Stimulated activated CD4-positive, alpha-beta T cell treated with anti-CD3 and anti-CD28 coated beads, Interleukin-12 subunit alpha, Interleukin-12 subunit beta, amount 100 ng/mL, for 4 hours (primary cell): ENCODE results near the gene FTO.

Source experiments
- DNase-seq: peaks from one replicate; pipeline ENCODE4 v3.0.0-alpha.2; 2020

The FTO gene

GRCh38 chr16:53946746-53947386, 242.9 kb downstream of the FTO start:
- no peak for DNase-seq

GRCh38 chr16:53947642-53948041, 243.7 kb downstream of the FTO start:
- no peak for DNase-seq

DNA sequence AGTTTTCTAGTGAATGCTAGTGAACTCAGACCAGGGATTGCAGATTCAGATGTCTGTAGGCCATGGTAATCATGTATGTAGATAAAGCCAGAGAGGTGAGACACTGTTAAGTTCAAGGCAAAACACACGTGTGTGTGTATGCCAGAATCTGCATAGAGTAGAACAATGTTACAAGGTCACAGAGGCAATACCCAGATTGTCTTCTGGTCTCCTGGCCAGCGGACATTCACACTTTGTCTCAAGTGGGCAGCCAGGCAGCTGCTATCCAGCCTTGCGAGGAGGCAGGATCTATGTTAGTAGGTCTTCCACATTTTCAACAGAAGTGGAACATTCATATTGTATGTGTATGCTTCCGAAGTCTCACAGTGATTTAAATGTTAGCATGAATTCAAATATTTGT, 244.4 kb downstream of the FTO start:
- DNase-seq = no peak

DNA sequence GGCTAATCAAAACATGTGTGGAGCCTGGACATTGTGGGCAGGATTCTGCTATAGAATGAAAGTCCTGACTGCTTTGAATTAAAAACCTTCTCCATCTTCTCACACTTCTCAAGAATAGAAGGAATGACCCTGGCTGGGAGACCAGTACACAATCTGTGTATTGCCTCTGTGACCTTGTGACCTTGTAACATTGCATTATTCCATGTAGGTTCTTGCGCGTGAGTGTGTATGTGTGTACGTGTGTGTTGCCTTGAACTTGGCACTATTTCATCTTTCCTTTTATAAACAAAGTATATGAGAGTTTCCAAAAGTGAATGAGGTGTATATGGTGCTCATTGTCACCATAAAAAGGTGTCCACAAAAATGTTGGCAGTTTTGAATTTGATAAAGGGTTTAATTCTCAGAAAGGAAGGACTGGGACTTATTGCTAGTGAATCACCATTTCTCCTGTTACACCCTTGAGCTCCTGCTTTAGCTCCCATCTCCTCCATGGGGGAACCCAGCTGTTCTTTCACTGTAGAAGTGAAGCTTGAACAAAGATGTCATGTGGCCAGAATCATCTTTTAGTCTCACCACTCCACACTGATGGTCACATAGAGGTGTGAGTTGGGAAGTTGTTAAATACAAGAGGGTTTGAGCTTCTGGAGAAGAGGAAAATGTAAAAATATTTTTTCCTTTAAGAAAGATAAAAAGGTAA, 244.9 kb downstream of the FTO start:
- no peak for DNase-seq

DNA sequence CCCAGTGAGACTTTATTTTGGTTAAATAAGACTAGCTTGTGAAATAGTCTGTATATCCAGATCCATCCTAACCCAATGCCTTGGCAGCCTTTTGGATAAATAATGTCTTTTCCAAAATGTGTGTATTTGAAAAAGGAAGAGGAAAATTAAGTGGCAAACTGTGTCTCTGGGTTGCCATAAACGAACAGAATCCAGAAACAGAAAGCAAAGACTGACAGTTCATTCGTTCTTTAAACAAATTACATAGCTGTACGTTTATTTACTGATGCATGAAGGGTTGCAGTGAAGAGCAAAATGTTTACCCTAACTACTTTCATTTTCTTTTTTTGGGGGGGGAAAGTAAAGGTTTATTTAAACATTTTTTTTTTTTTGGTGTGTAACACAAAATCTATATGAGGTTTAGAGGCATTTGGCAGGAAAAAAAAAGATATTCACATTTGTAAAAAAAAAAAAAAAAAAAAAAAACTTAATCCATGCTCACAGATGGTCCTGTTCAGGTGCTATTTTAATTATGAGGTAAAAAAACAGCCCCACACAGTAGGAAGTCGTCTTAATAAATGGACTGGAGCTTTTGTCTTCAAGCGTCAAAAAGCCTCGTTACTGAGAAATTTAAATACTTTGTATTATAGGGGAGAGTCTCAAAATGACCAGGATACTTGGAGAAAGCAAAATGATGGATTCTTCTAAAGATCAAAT, 245.9 kb downstream of the FTO start:
- DNase-seq = no peak

GRCh38 chr16:53950677-53951076, 246.7 kb downstream of the FTO start:
- no peak for DNase-seq

DNA sequence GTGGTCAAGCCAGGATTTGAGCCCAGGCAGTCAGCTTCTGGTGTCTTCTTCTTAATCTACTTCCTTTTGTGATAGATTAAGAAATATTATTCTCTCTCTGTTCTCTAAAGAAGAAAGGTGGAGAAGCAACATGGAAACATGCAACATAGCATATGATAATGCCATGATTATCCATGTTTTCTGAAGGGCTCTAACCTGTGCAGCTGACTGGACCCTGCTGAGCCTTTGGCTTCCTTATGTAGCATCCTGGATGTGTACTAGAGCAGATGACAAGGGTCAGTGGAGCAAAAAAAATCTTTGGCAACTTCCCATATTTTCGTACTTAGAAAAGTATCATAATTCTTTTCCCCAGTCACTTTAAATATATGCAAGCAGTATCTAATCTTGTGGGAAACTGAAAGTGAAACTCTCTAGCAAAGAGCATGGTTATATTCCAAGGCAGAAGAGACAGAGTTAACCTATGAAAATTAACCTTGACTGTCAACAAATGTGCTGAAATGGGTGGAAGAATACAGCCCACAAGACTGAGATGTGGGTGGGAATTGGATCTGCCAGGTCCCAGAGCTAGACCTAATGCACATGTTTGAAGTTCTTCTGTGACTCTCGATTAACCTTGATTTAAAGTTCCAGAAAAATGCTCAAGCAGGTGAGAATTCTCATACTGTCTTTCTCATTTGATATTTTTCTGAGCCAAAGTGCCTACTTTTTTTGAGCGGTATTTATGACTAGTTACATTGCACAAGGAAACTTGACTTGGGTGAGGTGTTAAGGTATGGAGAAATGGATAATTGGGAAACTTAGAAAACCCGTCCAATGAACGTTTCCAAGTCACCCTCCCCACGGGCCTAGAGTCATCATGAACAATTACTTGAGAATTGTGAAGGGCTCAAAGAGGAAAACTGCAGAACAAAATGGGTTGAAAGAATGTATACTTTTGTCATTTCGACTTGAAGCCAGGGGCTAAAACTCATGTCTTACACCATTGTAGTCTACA, 248.6 kb downstream of the FTO start:
- no peak for DNase-seq

DNA sequence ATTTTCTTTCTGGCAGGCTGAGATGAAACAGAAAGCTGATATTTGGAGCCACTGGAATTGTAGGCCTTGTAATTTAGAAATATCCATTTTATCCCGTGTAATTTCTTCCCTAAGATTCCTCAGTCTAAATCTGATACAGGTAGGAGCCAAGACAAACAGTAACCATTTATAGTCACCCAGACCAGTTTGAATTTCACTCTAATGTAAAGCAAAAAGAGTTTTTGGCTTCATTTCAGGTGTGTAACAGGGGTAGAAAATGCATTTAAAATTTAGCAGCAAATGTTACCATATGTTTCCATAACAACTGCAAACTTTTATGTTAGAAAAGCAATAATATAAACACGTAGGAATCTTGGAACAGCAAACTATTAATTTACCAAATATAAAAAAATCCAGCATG, 249.4 kb downstream of the FTO start:
- DNase-seq = no peak

DNA sequence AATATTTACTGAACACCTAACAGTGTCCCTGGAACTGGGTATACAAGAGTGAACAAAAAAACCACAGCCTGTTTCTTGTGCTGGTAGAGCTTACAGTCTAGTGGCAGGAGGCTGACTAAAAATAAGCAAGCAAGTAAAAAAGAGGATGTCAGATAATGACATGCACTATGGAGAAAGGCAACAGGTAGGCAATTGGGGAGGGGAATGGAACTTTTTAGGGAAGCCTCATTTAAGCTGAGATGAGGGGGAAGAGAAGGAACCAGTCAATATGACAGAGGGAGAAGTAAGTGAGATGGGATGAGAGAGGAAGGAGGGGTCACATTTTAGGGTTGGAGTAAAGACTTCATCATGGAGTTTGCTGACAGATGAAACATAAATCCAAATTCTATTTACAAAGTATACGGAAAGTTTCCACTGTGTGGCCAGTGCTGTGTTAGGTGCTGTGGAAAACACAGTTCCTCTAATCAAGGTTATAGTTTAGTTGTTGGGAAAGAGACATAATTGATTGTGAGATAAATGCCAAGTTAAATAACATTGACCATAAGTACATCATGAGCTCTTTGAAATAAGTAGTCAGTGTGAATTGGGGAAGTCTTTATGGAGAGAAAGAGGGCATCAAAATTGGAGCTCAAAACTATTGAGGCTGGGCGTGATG, 251.4 kb downstream of the FTO start:
- no peak for DNase-seq

GRCh38 chr16:53958341-53958880, 254.5 kb downstream of the FTO start:
- DNase-seq = no peak

DNA sequence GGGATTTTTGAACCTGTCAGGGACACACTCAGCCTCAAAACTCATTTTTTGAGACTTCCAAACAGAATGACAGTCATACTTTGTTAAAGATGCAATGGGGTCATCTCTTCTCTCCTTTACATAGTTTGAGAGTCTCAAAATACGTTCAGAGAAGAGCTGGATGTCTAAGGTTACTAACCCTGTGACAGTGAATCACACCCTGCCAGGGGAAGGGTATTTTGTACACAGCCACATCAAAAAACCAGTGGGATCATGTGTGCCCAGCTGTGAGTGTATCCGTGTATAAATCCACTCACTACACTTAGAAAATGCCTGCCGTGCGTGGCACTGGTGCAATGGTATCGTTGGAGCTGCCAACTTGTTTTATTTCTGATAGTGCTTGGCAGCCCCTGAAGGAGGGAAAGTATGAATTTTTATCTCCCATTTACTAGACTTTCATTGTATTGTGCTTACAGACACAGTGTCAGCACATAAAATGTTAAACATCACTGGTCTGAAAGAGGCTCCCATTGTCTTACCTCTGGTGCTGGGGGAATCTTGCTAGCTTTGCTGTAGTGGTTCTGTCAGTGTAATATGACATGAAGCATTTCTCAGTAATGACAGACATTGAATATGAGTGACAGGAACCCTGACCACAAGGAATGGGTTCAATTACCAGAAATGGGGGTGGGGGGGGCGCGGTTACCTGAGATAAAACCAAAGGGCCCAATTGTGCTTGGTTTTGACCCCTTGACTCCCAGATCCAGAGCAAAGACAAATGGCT, 256.3 kb downstream of the FTO start:
- no peak for DNase-seq

DNA sequence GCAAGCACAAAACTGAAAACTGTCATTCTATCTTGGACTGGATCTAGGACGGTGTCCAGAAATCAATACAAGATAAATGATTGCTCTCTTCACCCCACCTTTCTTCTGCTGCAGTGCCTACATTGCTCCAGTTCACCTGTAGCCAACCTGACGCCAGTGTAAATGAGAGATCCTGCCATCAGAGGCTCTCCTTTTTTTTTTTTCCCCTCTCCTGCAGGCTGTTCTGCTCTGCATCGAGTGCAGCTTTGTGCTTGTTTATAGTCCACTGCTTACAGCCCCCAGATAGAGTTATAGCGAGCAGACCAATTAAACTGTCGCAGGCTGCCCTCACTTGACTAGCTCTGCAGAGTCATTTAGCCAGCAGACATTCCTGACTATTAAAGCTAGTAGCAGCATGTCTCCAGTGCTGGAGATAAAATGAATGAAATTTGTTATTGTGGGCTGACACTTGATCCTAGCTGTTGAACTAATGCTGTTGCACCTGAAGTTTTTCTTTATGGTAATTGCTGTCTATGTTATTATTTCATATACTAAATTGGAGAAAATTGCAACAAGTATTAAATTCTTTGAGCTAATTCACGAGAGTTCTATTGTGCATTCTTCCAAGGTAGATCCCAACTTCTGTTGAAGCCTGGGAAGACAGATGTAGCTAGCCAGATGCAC, 257.1 kb downstream of the FTO start:
- DNase-seq = no peak

DNA sequence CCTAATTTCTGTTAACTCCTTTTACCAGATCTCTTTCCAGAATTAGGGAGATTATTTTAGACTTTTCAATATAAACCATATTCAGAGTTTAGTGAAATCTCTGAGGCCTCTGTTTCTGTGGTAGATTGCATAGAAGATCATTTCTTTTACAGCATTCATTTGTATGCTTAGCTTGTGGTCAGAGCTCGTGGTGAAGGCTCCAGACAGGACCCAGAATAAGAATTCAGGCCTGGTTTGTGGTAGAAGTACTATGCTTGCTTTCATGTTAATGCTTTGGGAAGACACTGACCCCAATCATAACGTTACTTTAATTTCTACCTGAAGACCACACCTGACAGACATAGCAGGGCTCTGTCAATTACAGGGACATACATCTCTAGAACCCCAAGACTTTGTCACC, 258.1 kb downstream of the FTO start:
- no peak for DNase-seq

GRCh38 chr16:53964145-53964790, 260.3 kb downstream of the FTO start:
- no peak for DNase-seq

DNA sequence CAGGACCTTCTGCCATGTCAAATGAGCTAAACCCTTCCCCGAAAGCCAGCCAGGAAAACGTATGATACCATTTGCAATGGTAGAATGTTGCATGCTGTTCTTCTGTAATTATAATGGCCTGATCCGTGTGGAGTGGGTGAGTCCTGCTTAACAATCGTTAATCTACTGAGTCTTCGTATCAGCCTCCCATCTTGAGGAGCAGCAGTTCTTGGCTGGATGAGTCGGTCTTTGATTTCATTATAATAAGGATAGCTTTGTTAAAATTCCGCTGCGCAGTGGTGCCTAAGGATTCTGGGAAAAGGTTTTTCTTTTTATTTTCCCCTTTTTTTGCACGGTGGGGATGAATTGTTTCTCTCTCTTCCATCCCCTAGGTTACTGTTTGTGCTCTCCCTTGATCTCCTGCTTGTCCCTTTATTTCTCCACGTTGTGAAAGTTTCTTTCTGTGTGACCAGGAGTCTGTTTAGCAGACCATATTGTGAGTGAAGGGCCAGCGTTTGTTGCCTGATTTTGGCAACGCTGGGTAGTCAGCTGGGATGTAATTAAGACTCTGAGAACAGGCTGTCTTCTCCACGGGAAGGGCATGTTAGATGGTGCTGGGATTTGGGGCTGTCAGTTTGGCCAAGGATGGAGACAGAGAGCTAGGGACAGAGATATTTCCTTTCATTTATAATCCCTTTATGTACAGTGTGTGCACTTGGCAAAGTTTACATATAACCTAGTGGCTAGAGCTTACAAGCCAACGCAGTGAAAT, 263.0 kb downstream of the FTO start:
- no peak for DNase-seq

DNA sequence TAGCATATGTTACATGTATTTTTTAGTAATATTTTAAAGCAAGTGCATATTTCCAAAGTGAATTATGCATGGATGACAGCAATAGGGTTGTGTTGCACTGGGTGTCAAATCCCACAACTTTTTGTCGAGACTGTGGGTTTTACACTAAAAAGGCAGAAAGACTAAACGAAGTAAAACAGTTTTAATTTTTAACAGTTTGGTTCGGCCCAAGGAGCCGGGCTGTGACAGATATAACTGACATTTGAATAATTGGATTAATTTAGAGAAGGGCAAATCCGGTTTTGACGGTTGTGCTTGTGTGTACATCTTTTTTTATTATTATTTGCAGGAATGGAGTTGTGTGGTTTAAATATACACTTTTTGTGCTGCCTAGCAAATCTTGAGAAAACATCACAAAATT, 263.6 kb downstream of the FTO start:
- DNase-seq = no peak

DNA sequence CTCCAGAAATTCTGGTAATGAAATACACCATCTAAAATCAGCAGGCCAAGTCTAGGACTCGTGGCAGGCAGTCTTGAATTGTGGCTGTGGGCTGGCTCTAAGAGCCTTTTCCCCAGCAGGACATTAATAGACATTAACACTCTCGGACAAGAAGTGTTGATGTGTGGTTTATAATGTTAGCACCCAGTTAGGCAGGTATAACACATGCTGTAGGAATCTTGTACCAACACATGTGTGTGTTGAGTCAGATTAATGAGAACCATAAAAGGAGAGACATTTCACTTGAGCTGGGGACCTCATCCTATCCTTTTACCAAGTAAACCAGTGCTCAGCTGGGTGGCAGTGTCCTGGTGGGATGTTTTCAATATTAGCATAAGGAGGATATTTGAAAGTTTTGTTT, 264.5 kb downstream of the FTO start:
- DNase-seq = no peak

DNA sequence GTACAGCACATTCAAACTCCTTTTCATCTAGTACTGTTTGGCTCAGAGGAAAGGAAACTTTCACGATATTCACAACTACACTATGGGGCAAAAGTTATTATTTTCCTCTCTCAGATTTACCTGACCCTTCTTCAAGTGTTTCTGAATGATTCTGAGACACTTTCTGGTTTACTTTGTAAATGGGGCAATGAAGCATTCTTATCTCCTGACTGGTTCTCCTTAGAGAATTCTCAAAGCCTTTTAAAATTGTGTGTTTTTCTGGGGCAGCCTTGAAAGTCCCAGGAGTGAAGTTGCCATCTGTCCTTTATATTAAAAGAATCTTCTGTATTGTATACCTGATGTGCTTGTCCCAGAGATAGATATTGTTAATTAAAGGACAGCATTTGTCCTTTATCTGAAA, 264.9 kb downstream of the FTO start:
- no peak for DNase-seq

DNA sequence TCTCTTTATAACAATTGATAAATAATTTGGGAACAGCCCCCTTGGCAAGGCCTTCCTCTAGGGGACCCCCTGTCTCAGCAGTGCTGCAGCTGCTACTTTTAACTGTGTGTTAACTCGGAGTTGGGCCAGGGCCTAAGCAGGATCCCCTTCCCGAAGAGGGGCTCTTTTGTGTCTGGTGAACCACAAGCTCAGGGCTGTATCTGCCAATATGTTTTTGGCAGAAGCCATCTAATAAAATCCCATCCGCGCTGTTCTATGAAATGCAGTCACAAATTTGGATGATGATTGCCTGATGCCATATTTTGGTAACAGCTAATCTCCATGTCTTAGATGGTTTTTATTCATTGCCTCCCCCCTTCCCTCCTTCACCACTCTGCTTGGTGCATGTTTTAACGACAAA, 267.7 kb downstream of the FTO start:
- DNase-seq = no peak

DNA sequence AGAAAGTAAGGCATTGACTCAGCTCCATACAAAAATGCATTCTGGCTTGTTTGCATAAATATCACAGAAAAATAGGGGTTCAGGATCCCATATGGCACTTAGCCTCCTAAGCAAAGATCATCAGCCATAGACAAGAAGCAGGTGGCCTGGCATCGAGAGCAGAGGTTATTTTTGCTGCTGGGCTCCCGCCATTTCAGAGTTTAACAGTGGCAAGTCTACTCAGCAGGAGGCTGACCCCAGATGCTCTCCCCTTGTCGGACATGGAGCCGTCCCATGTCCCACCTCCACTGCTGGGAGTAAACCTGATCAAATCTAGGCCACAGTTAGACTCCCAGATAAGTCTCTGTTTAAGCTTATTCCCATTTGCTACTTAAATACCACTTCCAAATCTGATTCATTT, 269.1 kb downstream of the FTO start:
- no peak for DNase-seq
